HG02642 (cell line): ENCODE measurements around the gene PCDHB4.
"Not testable (repeated sequence)": the region's sequence is repeated elsewhere in the genome, so short reads cannot be mapped to it uniquely, and the experiment has no call there.

Experiments used
- ATAC-seq: cut with Tn5 transposase; IDR thresholded peaks from one replicate; pipeline ENCODE4 v1.9.1; 2021; ENCODE audit warnings: mild to moderate bottlenecking; ENCODE audit not compliant: unreplicated experiment, poor library complexity

Gene PCDHB4

GRCh38 chr5:141121563-141121962 is at the start of gene PCDHB4:
Gene PCDHB4, plus strand, starts transcription at chr5:141121818. Its CDS starts 181 bp downstream, at chr5:141121999.
- no peak for ATAC-seq

- ATAC-seq = no peak
Measured at GRCh38 chr5:141077826-141078225, 43.8 kb upstream of the PCDHB4 start.

DNA sequence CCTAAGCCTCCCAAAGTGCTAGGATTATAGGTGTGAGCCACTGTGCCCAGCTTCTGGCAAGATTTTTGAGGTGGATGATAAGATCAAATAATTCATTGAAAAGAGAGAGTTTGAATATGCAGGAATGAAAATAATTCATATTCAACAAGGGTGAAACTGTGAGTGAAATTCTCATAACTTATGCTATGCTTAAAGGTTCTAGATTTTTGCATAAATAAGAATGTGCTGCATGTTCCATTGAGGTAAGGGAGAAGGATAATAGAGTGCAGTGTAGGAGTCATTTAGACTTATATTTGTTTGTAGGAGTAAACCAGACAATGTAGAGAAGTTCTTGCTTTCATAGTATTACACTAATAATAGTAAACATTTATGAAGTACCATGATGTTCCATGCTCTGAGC is 39.4 kb upstream of the PCDHB4 start:
- ATAC-seq = no peak

DNA sequence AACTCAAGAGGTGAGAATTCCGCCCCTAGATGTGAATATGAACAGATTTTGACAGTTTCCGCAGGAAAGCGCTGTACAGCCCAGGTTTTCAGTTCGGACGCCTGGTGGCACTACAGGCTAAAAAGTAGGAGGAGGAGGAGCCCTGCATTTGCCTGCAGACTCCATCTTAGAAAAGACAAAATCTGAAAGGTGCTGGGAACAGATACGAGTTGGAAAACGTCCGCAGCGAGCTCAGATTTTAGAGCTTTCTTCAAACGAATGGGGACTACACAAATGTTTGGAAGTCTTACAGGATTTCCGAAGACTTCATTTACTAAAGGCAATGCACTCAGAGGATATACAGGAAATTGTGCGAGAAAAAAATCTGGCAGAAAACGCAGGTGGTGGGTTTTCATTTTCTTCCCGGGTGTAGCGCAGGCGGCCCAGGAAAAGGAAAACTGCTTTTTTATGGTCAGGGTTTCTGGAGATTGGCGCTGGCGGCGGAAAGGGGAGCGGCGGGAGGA is 37.1 kb upstream of the PCDHB4 start:
- ATAC-seq = no peak

DNA sequence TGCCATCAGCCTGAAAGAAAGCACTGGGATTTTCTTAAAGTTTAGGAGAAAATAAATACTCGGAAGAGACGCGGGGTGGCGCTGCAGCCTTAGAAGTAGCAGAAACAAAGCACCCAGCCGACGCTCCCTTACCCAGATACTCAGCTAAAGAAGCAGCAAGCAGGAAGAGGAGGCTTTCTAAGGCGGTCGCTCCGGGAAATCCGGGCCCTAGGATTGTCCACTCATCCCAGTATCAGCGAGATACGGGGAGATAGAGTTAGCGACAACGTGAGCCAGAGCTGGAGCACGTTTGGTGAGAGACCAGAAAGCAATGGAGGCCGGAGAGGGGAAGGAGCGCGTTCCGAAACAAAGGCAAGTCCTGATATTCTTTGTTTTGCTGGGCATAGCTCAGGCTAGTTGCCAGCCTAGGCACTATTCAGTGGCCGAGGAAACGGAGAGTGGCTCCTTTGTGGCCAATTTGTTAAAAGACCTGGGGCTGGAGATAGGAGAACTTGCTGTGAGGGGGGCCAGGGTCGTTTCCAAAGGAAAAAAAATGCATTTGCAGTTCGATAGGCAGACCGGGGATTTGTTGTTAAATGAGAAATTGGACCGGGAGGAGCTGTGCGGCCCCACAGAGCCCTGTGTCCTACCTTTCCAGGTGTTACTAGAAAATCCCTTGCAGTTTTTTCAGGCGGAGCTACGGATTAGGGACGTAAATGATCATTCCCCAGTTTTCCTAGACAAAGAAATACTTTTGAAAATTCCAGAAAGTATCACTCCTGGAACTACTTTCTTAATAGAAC is 26.9 kb upstream of the PCDHB4 start, which contains the start of gene PCDHB2:
TSS of gene PCDHB2 (plus strand) at position 135 of the 782 bp plus-strand sequence. CDS start at position 311, 176 bp downstream.
- no peak for ATAC-seq

DNA sequence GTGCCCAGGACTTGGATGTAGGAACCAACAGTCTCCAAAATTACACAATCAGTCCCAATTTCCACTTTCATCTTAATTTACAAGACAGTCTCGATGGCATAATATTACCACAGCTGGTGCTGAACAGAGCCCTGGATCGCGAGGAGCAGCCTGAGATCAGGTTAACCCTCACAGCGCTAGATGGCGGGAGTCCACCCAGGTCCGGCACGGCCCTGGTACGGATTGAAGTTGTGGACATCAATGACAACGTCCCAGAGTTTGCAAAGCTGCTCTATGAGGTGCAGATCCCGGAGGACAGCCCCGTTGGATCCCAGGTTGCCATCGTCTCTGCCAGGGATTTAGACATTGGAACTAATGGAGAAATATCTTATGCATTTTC is 26.4 kb upstream of the PCDHB4 start:
- ATAC-seq = no peak

DNA sequence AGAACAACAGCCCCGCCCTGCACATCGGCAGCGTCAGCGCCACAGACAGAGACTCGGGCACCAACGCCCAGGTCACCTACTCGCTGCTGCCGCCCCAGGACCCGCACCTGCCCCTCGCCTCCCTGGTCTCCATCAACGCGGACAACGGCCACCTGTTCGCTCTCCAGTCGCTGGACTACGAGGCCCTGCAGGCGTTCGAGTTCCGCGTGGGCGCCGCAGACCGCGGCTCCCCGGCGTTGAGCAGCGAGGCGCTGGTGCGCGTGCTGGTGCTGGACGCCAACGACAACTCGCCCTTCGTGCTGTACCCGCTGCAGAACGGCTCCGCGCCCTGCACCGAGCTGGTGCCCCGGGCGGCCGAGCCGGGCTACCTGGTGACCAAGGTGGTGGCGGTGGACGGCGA is 25.4 kb upstream of the PCDHB4 start:
- not testable (repeated sequence) for ATAC-seq

DNA sequence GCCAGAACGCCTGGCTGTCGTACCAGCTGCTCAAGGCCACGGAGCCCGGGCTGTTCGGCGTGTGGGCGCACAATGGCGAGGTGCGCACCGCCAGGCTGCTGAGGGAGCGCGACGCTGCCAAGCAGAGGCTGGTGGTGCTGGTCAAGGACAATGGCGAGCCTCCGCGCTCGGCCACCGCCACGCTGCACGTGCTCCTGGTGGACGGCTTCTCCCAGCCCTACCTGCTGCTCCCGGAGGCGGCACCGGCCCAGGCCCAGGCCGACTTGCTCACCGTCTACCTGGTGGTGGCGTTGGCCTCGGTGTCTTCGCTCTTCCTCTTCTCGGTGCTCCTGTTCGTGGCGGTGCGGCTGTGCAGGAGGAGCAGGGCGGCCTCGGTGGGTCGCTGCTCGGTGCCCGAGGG is 25.0 kb upstream of the PCDHB4 start:
- ATAC-seq = not testable (repeated sequence)

DNA sequence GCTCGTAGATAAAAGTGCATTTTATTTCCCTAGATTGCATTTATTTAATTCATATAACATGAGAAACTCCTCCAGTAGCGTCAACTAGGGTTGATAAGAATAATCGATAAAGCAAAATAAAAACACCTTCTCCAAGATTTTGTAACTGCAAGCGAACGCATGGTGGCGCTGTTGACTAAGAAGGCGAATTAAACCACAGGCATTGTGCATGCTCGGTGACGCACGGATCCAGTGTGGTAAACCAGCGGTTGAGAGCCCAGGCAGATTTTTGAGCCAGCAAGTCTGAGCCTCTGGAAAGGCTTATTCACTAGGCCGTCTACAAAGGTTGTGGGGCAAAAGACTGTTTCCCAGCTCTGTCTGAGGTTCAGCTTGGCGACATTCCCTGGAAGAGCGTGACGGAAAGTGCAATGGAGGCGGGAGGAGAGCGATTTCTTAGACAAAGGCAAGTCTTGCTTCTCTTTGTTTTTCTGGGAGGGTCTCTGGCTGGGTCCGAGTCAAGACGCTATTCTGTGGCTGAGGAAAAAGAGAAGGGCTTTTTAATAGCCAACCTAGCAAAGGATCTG is 21.3 kb upstream of the PCDHB4 start, which contains the start of gene PCDHB3:
TSS of gene PCDHB3 (plus strand) at position 231 of the 563 bp plus-strand sequence. CDS start at position 408, 177 bp downstream.
- ATAC-seq = no peak

DNA sequence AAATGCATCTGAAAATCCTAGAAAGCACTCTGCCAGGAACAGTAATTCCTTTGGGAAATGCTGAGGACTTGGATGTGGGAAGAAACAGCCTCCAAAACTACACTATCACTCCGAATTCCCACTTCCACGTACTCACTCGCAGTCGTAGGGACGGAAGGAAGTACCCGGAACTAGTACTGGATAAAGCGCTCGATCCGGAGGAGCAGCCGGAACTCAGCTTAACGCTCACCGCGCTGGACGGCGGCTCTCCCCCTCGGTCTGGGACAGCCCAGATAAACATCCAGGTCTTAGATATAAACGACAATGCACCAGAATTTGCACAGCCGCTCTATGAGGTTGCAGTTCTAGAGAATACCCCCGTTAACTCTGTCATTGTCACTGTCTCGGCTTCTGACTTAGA is 20.6 kb upstream of the PCDHB4 start:
- no peak for ATAC-seq

DNA sequence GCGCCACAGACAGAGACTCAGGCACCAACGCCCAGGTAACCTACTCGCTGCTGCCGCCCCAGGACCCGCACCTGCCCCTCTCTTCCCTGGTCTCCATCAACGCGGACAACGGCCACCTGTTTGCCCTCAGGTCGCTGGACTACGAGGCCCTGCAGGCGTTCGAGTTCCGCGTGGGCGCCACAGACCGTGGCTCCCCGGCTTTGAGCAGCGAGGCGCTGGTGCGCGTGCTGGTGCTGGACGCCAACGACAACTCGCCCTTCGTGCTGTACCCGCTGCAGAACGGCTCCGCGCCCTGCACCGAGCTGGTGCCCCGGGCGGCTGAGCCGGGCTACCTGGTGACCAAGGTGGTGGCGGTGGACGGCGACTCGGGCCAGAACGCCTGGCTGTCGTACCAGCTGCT is 19.5 kb upstream of the PCDHB4 start:
- ATAC-seq = not testable (repeated sequence)

GRCh38 chr5:141102471-141102870 is 19.1 kb upstream of the PCDHB4 start:
- ATAC-seq = not testable (repeated sequence)

- no peak for ATAC-seq
Measured at GRCh38 chr5:141105350-141105749, 16.3 kb upstream of the PCDHB4 start.

DNA sequence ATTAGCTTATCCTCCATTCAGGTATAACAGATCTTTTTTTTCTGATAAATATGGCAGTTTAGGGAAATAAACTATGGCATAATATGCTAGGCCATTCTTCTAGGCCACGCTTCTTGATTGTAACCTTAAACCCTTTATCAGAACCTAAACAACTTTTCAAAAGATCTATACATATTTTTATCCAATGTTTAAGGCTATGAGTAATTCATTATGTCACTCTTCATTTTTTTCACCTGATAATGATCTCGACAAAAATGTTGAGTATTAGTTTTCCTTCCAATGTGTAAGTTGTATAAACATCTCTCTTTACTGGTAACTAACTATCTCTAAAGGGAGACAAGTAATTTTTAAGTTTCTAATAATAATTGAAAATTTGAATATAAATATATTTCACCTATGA is 2.4 kb upstream of the PCDHB4 start:
- ATAC-seq = no peak

- no peak for ATAC-seq
Measured at GRCh38 chr5:141121985-141122384, 367 bp downstream of the PCDHB4 start.

DNA sequence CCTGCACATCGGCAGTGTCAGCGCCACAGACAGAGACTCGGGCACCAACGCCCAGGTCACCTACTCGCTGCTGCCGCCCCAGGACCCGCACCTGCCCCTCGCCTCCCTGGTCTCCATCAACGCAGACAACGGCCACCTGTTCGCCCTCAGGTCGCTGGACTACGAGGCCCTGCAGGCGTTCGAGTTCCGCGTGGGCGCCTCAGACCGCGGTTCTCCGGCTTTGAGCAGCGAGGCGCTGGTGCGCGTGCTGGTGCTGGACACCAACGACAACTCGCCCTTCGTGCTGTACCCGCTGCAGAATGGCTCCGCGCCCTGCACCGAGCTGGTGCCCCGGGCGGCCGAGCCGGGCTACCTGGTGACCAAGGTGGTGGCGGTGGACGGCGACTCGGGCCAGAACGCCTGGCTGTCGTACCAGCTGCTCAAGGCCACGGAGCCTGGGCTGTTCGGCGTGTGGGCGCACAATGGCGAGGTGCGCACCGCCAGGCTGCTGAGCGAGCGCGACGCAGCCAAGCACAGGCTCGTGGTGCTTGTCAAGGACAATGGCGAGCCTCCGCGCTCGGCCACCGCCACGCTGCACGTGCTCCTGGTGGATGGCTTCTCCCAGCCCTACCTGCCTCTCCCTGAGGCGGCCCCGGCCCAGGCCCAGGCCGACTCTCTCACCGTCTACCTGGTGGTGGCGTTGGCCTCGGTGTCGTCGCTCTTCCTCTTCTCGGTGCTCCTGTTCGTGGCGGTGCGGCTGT is 1.9 kb downstream of the PCDHB4 start:
- ATAC-seq = not testable (repeated sequence)

DNA sequence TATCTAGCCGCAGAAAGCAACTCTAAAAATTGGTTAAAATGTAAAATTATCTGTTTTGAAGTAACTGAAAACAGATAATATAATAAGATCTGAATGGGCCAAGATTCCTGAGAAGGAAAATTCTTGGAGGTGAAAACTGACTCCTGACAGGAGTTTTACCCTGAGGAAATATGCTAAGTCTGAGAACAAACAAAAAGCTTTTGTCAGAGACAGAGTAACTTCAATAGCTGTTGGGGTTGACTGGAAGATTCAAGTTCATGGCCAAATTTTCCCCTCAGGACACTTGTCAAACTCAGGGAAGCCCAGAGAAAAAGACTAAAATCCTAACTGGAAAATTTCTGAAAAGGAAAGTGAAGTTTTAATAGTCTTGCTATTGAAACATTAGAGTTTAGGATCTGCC is 5.7 kb downstream of the PCDHB4 start:
- ATAC-seq = no peak

- no peak for ATAC-seq
Measured at GRCh38 chr5:141135030-141135717, 13.6 kb downstream of the PCDHB4 start, which contains the start of gene PCDHB5. Gene PCDHB5, plus strand, starts transcription at chr5:141135206. Its CDS starts 229 bp downstream, at chr5:141135435.

DNA sequence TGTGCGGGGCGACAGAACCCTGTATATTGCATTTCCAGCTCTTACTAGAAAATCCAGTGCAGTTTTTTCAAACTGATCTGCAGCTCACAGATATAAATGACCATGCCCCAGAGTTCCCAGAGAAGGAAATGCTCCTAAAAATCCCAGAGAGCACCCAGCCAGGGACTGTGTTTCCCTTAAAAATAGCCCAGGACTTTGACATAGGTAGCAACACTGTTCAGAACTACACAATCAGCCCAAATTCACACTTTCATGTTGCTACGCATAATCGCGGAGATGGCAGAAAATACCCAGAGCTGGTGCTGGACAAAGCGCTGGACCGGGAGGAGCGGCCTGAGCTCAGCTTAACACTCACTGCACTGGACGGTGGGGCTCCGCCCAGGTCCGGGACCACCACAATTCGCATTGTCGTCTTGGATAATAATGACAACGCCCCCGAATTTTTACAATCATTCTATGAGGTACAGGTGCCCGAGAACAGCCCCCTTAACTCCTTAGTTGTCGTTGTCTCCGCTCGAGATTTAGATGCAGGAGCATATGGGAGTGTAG is 14.2 kb downstream of the PCDHB4 start:
- no peak for ATAC-seq

DNA sequence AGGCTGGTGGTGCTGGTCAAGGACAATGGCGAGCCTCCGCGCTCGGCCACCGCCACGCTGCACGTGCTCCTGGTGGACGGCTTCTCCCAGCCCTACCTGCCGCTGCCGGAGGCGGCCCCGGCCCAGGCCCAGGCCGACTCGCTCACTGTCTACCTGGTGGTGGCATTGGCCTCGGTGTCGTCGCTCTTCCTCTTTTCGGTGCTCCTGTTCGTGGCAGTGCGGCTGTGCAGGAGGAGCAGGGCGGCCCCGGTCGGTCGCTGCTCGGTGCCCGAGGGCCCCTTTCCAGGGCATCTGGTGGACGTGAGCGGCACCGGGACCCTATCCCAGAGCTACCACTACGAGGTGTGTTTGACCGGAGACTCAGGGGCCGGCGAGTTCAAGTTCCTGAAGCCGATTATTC is 15.7 kb downstream of the PCDHB4 start:
- ATAC-seq = not testable (repeated sequence)
